Left hindlimb (tissue), 1 donor: ENCODE data around the gene RELT.
A peak's percentile ranks its signal among the peaks of the same experiment; 100 is the strongest.

Source experiments
- DNase-seq: peaks from one replicate; pipeline ENCODE4 v3.0.0-alpha.2; 2018

RELT gene

GRCh38 chr11:73376803-73377629 is 817 bp downstream of the RELT start:
- DNase-seq, result peak; percentile 67

GRCh38 chr11:73379189-73379880 is 3.1 kb downstream of the RELT start:
- no peak for DNase-seq

GRCh38 chr11:73380331-73380730 is 4.1 kb downstream of the RELT start:
- no peak for DNase-seq

GRCh38 chr11:73380897-73381410 is 4.8 kb downstream of the RELT start:
- DNase-seq, result no peak

GRCh38 chr11:73381589-73381988 is 5.4 kb downstream of the RELT start:
- no peak for DNase-seq

GRCh38 chr11:73382183-73382582 is 6.0 kb downstream of the RELT start:
- DNase-seq, result no peak

GRCh38 chr11:73382747-73383146 is 6.5 kb downstream of the RELT start:
- no peak for DNase-seq

- DNase-seq, result no peak
These were observed 7.3 kb downstream of the RELT start for GRCh38 chr11:73383249-73384124.

GRCh38 chr11:73384125-73384441 is 7.9 kb downstream of the RELT start:
- no peak for DNase-seq

GRCh38 chr11:73384531-73384871 is 8.3 kb downstream of the RELT start:
- DNase-seq, result no peak

GRCh38 chr11:73384872-73385689 is 8.9 kb downstream of the RELT start:
- DNase-seq, result peak; percentile 56

- no peak for DNase-seq
These were observed 9.8 kb downstream of the RELT start for GRCh38 chr11:73386016-73386415.

GRCh38 chr11:73386546-73386945 is 10.3 kb downstream of the RELT start:
- no peak for DNase-seq

GRCh38 chr11:73387594-73388264 is 11.5 kb downstream of the RELT start:
- DNase-seq, result no peak

GRCh38 chr11:73388265-73389133 is 12.3 kb downstream of the RELT start:
- no peak for DNase-seq

GRCh38 chr11:73389134-73389525 is 12.9 kb downstream of the RELT start:
- DNase-seq, result no peak

- no peak for DNase-seq
These were observed 13.7 kb downstream of the RELT start for GRCh38 chr11:73389916-73390315.

GRCh38 chr11:73390601-73391565 is 14.7 kb downstream of the RELT start:
- DNase-seq, result no peak

- DNase-seq, result no peak
These were observed 15.5 kb downstream of the RELT start for GRCh38 chr11:73391665-73392064.
